Measurements from ENCODE around the gene NID1.

Gene NID1

GRCh38 chr1:235993652-235994051 lies 71.2 kb downstream of the NID1 start:
- H3K4me3 ChIP-seq (replicated peaks; ENCODE audit: low read depth, low read length) = no peak overlapping the region
- no peak for TF ChIP-seq CTCF (IDR thresholded peaks at IDR 0.05; ENCODE audit: low read length, missing control alignments)
- DNase-seq (ENCODE audit: low read depth) = no peak

GRCh38 chr1:235992868-235993267 lies 72.0 kb downstream of the NID1 start:
- no peak overlapping the region for H3K4me3 ChIP-seq (replicated peaks; ENCODE audit: low read depth, low read length)
- no peak for DNase-seq (ENCODE audit: low read depth)
- no peak for TF ChIP-seq CTCF (IDR thresholded peaks at IDR 0.05; ENCODE audit: low read length, missing control alignments)

- DNase-seq (ENCODE audit: low read depth) = no peak
- no peak overlapping the region for H3K4me3 ChIP-seq (replicated peaks; ENCODE audit: low read depth, low read length)
- TF ChIP-seq CTCF (IDR thresholded peaks at IDR 0.05; ENCODE audit: low read length, missing control alignments) = no peak
These were observed 72.5 kb downstream of the NID1 start for GRCh38 chr1:235992346-235992745.

- no peak overlapping the region for H3K4me3 ChIP-seq (replicated peaks; ENCODE audit: low read depth, low read length)
- DNase-seq (ENCODE audit: low read depth) = peak; percentile 97
- peak; percentile 52 for TF ChIP-seq CTCF (IDR thresholded peaks at IDR 0.05; ENCODE audit: low read length, missing control alignments)
These were observed 74.5 kb downstream of the NID1 start for GRCh38 chr1:235990330-235990795.

- no peak overlapping the region for H3K4me3 ChIP-seq (replicated peaks; ENCODE audit: low read depth, low read length)
- no peak for TF ChIP-seq CTCF (IDR thresholded peaks at IDR 0.05; ENCODE audit: low read length, missing control alignments)
- DNase-seq (ENCODE audit: low read depth) = no peak
These were observed 75.8 kb downstream of the NID1 start for GRCh38 chr1:235989105-235989504.

- no peak for TF ChIP-seq CTCF (IDR thresholded peaks at IDR 0.05; ENCODE audit: low read length, missing control alignments)
- peak; percentile 51 for DNase-seq (ENCODE audit: low read depth)
These were observed 78.0 kb downstream of the NID1 start for GRCh38 chr1:235986869-235987268.

GRCh38 chr1:235984041-235984825 lies 80.7 kb downstream of the NID1 start:
- peak; percentile 90 for DNase-seq (ENCODE audit: low read depth)
- TF ChIP-seq CTCF (IDR thresholded peaks at IDR 0.05; ENCODE audit: low read length, missing control alignments) = no peak
- H3K4me3 ChIP-seq (replicated peaks; ENCODE audit: low read depth, low read length) = peak overlapping the region; percentile 31

More at GRCh38 chr1:235986869-235987268, 78.0 kb downstream of the NID1 start:
- H3K4me3 ChIP-seq (replicated peaks; ENCODE audit: low read depth, low read length) = no peak overlapping the region

Data from fibroblast of pulmonary artery (primary cell).